GM23248 (cell line): ENCODE measurements around the gene SLC46A2.

Experiments
- EZH2 ChIP-seq: fragments of 200-600 bp; sonication (generic); IDR thresholded peaks from 2 replicates; pipeline ENCODE4 v1.6.1; 2018; ENCODE audit warnings: antibody characterized with exemption, mild to moderate bottlenecking; ENCODE audit not compliant: insufficient read depth, poor library complexity, severe bottlenecking
- EZH2phosphoT487 ChIP-seq: fragments of 200-600 bp; sonication (generic); IDR thresholded peaks from 2 replicates; pipeline ENCODE4 v1.6.1; 2018; ENCODE audit warnings: antibody characterized with exemption, moderate library complexity, mild to moderate bottlenecking, low read depth; ENCODE audit not compliant: insufficient read depth

DNA sequence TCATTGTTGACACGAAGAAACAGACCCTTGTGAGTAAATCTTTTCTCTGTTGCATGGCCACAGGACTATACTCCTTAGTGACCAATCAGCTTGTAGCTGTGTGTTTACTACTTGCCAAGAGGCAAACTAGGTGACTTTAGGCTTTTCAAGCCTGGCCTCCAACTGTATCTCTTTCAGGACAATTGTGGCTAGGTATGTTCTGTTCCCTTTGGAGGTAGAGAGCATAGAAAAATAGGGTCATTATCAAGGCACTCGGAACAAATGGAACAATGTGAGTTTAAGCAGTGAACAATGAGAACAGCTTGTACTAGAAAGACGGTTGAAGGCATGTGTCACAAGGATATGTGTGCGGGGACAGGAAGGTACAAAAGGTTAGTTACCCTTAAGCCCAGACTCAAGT lies 48.1 kb downstream of the SLC46A2 start:
- TF ChIP-seq EZH2 (no peak), EZH2phosphoT487 (no peak)
